ENCODE results near the gene F5. TPM values are rescaled to one million over a fixed set of nuclear protein-coding genes. Genes with fewer than 3 reads are reported as not detected.

The F5 gene
- total and polyA plus RNA-seq, 2 of the 13 experiments (the other 11 are each of a cell fraction or from before 2014, with no cell fraction given), result 38.3 to 64.0 TPM

DNA sequence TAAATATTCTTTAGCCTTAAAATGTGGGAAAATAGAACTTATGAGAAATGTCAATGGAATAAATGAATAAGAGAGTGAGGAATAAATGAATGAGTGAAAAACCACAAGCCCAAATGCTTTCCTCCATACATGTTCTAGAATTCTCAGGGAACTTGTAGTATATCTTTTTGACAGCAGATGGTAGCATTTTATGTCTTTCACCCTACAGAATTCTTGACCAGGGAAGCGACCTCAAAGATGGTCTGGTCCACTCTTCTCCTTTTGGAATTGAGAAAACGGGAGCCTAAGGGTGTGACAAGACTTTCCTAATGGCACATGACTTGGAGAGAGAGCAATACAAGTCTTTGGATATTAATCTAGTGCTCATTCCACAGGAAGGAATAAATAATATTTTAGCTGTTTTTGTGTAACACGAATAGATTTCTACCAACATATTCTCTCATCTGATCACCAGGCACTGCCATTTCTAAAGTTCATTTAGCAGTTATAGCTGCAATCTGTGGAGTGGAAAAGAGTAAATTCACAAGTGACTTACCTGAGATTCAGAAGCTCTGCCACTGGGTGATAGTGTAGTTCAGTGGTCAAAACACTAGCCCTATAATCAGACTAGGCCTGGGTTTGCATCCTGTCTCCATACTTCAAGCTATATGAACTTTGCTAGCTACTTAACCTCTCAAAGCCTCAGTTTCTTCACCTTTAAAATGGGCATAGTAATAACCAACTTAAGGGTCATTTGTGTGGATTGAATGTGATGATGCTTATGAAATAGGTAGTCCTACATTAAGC is 15.0 kb upstream of the F5 start:
- no peak overlapping the region for H3K27ac ChIP-seq (ENCODE audit: extremely low read length, insufficient read depth, low read length)
- TF ChIP-seq, protein P1, sequence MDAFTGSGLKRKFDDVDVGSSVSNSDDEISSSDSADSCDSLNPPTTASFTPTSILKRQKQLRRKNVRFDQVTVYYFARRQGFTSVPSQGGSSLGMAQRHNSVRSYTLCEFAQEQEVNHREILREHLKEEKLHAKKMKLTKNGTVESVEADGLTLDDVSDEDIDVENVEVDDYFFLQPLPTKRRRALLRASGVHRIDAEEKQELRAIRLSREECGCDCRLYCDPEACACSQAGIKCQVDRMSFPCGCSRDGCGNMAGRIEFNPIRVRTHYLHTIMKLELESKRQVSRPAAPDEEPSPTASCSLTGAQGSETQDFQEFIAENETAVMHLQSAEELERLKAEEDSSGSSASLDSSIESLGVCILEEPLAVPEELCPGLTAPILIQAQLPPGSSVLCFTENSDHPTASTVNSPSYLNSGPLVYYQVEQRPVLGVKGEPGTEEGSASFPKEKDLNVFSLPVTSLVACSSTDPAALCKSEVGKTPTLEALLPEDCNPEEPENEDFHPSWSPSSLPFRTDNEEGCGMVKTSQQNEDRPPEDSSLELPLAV (CRISPR knock-in tag; conservative IDR thresholded peaks at IDR 0.05; ENCODE audit: low read depth), result no peak
- TF ChIP-seq SMC3 (IDR thresholded peaks at IDR 0.05; ENCODE audit: low read length) (peak; percentile 63; the same call in 1 of the 2 replicates), ZNF747 (CRISPR knock-in tag; IDR thresholded peaks at IDR 0.05; ENCODE audit: borderline replicate concordance) (no peak), RAD21 (CRISPR knock-in tag; IDR thresholded peaks at IDR 0.05) (0 out of 2 replicates have a peak, but pooled peaks have one; percentile 30), KAT7 (CRISPR knock-in tag; IDR thresholded peaks at IDR 0.05; ENCODE audit: borderline replicate concordance) (no peak), STAG1 (CRISPR knock-in tag; IDR thresholded peaks at IDR 0.05) (peak; percentile 73)
- TF ChIP-seq, protein P2, sequence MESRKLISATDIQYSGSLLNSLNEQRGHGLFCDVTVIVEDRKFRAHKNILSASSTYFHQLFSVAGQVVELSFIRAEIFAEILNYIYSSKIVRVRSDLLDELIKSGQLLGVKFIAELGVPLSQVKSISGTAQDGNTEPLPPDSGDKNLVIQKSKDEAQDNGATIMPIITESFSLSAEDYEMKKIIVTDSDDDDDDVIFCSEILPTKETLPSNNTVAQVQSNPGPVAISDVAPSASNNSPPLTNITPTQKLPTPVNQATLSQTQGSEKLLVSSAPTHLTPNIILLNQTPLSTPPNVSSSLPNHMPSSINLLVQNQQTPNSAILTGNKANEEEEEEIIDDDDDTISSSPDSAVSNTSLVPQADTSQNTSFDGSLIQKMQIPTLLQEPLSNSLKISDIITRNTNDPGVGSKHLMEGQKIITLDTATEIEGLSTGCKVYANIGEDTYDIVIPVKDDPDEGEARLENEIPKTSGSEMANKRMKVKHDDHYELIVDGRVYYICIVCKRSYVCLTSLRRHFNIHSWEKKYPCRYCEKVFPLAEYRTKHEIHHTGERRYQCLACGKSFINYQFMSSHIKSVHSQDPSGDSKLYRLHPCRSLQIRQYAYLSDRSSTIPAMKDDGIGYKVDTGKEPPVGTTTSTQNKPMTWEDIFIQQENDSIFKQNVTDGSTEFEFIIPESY (CRISPR knock-in tag; IDR thresholded peaks at IDR 0.05), result no peak
- TF ChIP-seq, protein P3, sequence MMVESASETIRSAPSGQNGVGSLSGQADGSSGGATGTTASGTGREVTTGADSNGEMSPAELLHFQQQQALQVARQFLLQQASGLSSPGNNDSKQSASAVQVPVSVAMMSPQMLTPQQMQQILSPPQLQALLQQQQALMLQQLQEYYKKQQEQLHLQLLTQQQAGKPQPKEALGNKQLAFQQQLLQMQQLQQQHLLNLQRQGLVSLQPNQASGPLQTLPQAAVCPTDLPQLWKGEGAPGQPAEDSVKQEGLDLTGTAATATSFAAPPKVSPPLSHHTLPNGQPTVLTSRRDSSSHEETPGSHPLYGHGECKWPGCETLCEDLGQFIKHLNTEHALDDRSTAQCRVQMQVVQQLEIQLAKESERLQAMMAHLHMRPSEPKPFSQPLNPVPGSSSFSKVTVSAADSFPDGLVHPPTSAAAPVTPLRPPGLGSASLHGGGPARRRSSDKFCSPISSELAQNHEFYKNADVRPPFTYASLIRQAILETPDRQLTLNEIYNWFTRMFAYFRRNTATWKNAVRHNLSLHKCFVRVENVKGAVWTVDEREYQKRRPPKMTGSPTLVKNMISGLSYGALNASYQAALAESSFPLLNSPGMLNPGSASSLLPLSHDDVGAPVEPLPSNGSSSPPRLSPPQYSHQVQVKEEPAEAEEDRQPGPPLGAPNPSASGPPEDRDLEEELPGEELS (CRISPR knock-in tag; IDR thresholded peaks at IDR 0.05), result no peak
- TF ChIP-seq, protein P4, sequence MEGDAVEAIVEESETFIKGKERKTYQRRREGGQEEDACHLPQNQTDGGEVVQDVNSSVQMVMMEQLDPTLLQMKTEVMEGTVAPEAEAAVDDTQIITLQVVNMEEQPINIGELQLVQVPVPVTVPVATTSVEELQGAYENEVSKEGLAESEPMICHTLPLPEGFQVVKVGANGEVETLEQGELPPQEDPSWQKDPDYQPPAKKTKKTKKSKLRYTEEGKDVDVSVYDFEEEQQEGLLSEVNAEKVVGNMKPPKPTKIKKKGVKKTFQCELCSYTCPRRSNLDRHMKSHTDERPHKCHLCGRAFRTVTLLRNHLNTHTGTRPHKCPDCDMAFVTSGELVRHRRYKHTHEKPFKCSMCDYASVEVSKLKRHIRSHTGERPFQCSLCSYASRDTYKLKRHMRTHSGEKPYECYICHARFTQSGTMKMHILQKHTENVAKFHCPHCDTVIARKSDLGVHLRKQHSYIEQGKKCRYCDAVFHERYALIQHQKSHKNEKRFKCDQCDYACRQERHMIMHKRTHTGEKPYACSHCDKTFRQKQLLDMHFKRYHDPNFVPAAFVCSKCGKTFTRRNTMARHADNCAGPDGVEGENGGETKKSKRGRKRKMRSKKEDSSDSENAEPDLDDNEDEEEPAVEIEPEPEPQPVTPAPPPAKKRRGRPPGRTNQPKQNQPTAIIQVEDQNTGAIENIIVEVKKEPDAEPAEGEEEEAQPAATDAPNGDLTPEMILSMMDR (CRISPR knock-in tag; IDR thresholded peaks at IDR 0.05), result peak; percentile 69
- intact Hi-C loops (cut with micrococcal nuclease; ENCODE audit: unreplicated experiment), result loop anchor here (1.0 kb wide), 2 partner anchors 111 to 208 kb away; no protein-coding TSS in a partner anchor
- FAIRE-seq (peak; percentile 40), ATAC-seq (peak; percentile 65; the same call in 2 of the 3 replicates), DNase-seq (ENCODE audit: low spot score) (peak; percentile 30)
- BruUV-seq (replicated peaks), result no TSS peak
- WGBS (ENCODE audit: low lambda C conversion rate), result 31% methylated on average over 3 of the region's 3 CpGs
- H4K20me1 ChIP-seq (ENCODE audit: insufficient read depth, low read length), result no peaks in the 10 kb centered on the region
- no peaks in the 10 kb centered on the region for H3K9me3 ChIP-seq (ENCODE audit: low read length)
- no peaks in the 10 kb centered on the region for H3K27me3 ChIP-seq (ENCODE audit: control insufficient read depth in 1 of 2, insufficient read depth in 2 of 2, low read length in 2 of 2)
- H2AFZ ChIP-seq (ENCODE audit: low read length), result no peak overlapping the region
- no peak overlapping the region for H3K4me2 ChIP-seq (ENCODE audit: low read depth, low read length)
- CTCF ChIA-PET (ENCODE audit: low intra/inter-chr PET ratio, low total read pairs), result interaction anchor here (0.8 to 1.8 kb wide), 3 partner anchors 110 to 208 kb away, joined by 6 to 15 read pairs (median 6); partner anchors contain the start of gene SELL
- peaks cover 12% of the 10 kb centered on the region for H3K4me1 ChIP-seq (ENCODE audit: insufficient read depth, low read length)
- in situ Hi-C loops (cut with HindIII; ENCODE audit: extremely low pct_ligation_motif_present, low pct_unique_long_range_greater_than_20kb), result loop anchor here (5.0 kb wide), 2 partner anchors 106 to 206 kb away; no protein-coding TSS in a partner anchor
- H3K79me2 ChIP-seq (ENCODE audit: insufficient read depth, low read length), result no peaks in the 10 kb centered on the region
- H3K9ac ChIP-seq (ENCODE audit: insufficient read depth, low read depth, low read length), result no peak overlapping the region
- no peak overlapping the region for H3K4me3 ChIP-seq (replicated peaks in 1 of 3; ENCODE audit: insufficient read depth in 1 of 3, low read depth in 2 of 3, low read length in 3 of 3)
- H3K36me3 ChIP-seq (replicated peaks in 1 of 2; ENCODE audit: control insufficient read depth in 1 of 2, insufficient read depth in 2 of 2, low read length in 2 of 2), result no peaks in the 10 kb centered on the region
- POLR2A ChIA-PET, result no interaction called here

Data from HepG2 (cell line).